WTC11 (cell line): ENCODE results near the gene TMEM174. TPM values are rescaled to one million over a fixed set of nuclear protein-coding genes. Genes with fewer than 3 reads are reported as not detected.

Source experiments
- AFF4 ChIP-seq: sonication (generic); formaldehyde crosslinking; IDR thresholded peaks from 2 replicates; pipeline ENCODE4 v1.8.1; 2023; ENCODE audit warnings: mild to moderate bottlenecking, missing genetic modification reagents, borderline replicate concordance
- ATF6 ChIP-seq: sonication (generic); formaldehyde crosslinking; IDR thresholded peaks from 2 replicates; pipeline ENCODE4 v1.8.1; 2023; ENCODE audit warnings: mild to moderate bottlenecking, missing genetic modification reagents
- CREM ChIP-seq: sonication (generic); formaldehyde crosslinking; IDR thresholded peaks from 2 replicates; pipeline ENCODE4 v1.8.1; 2022; ENCODE audit warnings: mild to moderate bottlenecking, missing genetic modification reagents, moderate library complexity
- E2F4 ChIP-seq: sonication (generic); formaldehyde crosslinking; IDR thresholded peaks from 2 replicates; pipeline ENCODE4 v1.8.1; 2022; ENCODE audit warnings: low read depth, mild to moderate bottlenecking, moderate library complexity, missing genetic modification reagents, borderline replicate concordance
- ESRRA ChIP-seq: sonication (generic); formaldehyde crosslinking; IDR thresholded peaks from 2 replicates; pipeline ENCODE4 v1.8.1; 2022; ENCODE audit warnings: mild to moderate bottlenecking, missing genetic modification reagents, borderline replicate concordance
- ETV6 ChIP-seq: sonication (generic); formaldehyde crosslinking; IDR thresholded peaks from 2 replicates; pipeline ENCODE4 v1.8.1; 2022; ENCODE audit warnings: mild to moderate bottlenecking, missing genetic modification reagents
- FOXP1 ChIP-seq: sonication (generic); formaldehyde crosslinking; IDR thresholded peaks from 2 replicates; pipeline ENCODE4 v1.8.0; 2022; ENCODE audit warnings: missing genetic modification reagents, mild to moderate bottlenecking, moderate library complexity, borderline replicate concordance
- GRHL2 ChIP-seq: fragments of 250-450 bp; sonication (Bioruptor Pico); IDR thresholded peaks from 2 replicates; pipeline ENCODE4 v1.8.0; 2022; ENCODE audit warnings: mild to moderate bottlenecking, moderate library complexity; ENCODE audit not compliant: insufficient replicate concordance, severe bottlenecking
- KAT7 ChIP-seq: sonication (generic); formaldehyde crosslinking; IDR thresholded peaks from 2 replicates; pipeline ENCODE4 v1.8.1; 2023; ENCODE audit warnings: missing genetic modification reagents, mild to moderate bottlenecking, borderline replicate concordance
- MXD4 ChIP-seq: fragments of 250-450 bp; sonication (Bioruptor Pico); IDR thresholded peaks from 2 replicates; pipeline ENCODE4 v1.8.0; 2021; ENCODE audit warnings: mild to moderate bottlenecking, moderate library complexity, borderline replicate concordance
- MYBL2 ChIP-seq: sonication (generic); formaldehyde crosslinking; IDR thresholded peaks from 2 replicates; pipeline ENCODE4 v1.8.1; 2023; ENCODE audit warnings: mild to moderate bottlenecking, moderate library complexity, missing genetic modification reagents
- SMAD3 ChIP-seq: sonication (generic); formaldehyde crosslinking; IDR thresholded peaks from 2 replicates; pipeline ENCODE4 v1.8.0; 2022; ENCODE audit warnings: missing genetic modification reagents, mild to moderate bottlenecking, borderline replicate concordance
- TCF7 ChIP-seq: sonication (generic); formaldehyde crosslinking; IDR thresholded peaks from 2 replicates; pipeline ENCODE4 v1.8.0; 2022; ENCODE audit warnings: mild to moderate bottlenecking, low read depth, missing genetic modification reagents, moderate library complexity
- TEAD1 ChIP-seq: sonication (generic); formaldehyde crosslinking; IDR thresholded peaks from 2 replicates; pipeline ENCODE4 v1.8.0; 2022; ENCODE audit warnings: mild to moderate bottlenecking, missing genetic modification reagents
- USF1 ChIP-seq: sonication (generic); formaldehyde crosslinking; IDR thresholded peaks from 2 replicates; pipeline ENCODE4 v1.8.0; 2022; ENCODE audit warnings: mild to moderate bottlenecking, missing genetic modification reagents
- ZNF121 ChIP-seq: sonication (generic); formaldehyde crosslinking; IDR thresholded peaks from 2 replicates; pipeline ENCODE4 v1.8.0; 2023; ENCODE audit warnings: missing genetic modification reagents
- ZNF396 ChIP-seq: fragments of 250-450 bp; sonication (Bioruptor Pico); IDR thresholded peaks from 2 replicates; pipeline ENCODE4 v1.8.0; 2021; ENCODE audit warnings: mild to moderate bottlenecking, moderate library complexity, borderline replicate concordance
- ZNF416 ChIP-seq: fragments of 250-450 bp; sonication (Bioruptor Pico); IDR thresholded peaks from 2 replicates; pipeline ENCODE4 v1.9.0; 2021; ENCODE audit warnings: mild to moderate bottlenecking, inconsistent platforms
- ZNF512 ChIP-seq: sonication (generic); formaldehyde crosslinking; IDR thresholded peaks from 2 replicates; pipeline ENCODE4 v1.8.1; 2022; ENCODE audit warnings: missing genetic modification reagents, borderline replicate concordance
- total RNA-seq: library from RNA; stranded (reverse); gene quantifications from 3 replicates; pipeline ENCODE4 v1.2.3, GENCODE V29; 2021
- TF ChIP-seq, protein P1 (sequence below): fragments of 250-450 bp; sonication (Bioruptor Pico); IDR thresholded peaks from 2 replicates; pipeline ENCODE4 v1.9.0; 2021; ENCODE audit warnings: mild to moderate bottlenecking
- TF ChIP-seq, protein P2 (sequence below): sonication (generic); formaldehyde crosslinking; IDR thresholded peaks from 2 replicates; pipeline ENCODE4 v1.8.1; 2022; ENCODE audit warnings: mild to moderate bottlenecking, missing genetic modification reagents, moderate library complexity, borderline replicate concordance
- TF ChIP-seq, protein P3 (sequence below): sonication (generic); formaldehyde crosslinking; IDR thresholded peaks from 2 replicates; pipeline ENCODE4 v1.8.1; 2023; ENCODE audit warnings: mild to moderate bottlenecking, missing genetic modification reagents, moderate library complexity

TMEM174 gene
- total RNA-seq, 1 experiment from 2014 or later, result not detected

DNA sequence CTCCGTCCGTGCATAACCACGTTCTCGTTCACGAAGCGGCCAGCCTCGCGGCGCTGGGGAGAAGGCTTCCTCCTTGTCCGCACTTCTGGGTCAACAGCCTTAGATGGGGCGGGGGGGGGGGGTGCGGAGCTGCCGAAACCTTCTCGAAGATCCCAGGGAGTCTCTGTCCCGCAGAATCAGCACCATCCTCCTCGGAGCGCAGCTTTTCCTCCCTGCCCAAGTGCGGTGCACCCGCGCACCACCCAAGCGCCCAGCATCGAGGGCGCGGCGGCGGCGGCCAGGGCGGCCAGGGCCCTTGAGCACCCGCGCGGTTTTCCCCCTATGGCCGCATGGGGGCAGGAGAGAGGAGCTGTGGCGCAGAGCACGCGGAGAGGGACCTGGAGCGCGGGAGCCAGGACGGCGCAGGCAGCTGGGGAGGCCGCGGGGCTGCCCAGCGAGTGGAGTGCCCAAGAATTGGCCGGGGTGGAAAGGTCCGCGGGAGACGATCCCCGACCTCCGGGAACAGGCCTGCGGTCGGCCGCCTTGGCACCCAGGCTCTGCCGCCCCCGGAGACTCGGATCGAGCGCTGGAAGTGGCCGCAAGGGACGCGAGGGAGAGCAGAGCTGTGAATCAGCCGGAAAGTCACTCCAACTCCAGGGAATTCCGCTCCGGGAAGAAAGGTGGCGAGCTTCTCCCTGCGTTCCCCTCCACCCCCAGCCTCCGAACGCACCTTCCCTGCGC, 43.1 kb downstream of the TMEM174 start (continued):
- TF ChIP-seq ZNF512 (CRISPR knock-in tag) (0 out of 2 replicates have a peak, but pooled peaks have one; percentile 20), FOXP1 (CRISPR knock-in tag) (peak; percentile 99), ATF6 (CRISPR knock-in tag) (no peak), ZNF416 (no peak), ZNF396 (no peak), AFF4 (no peak), ZNF121 (no peak), SMAD3 (CRISPR knock-in tag) (peak; percentile 91), USF1 (0 out of 2 replicates have a peak, but pooled peaks have one; percentile 17), CREM (CRISPR knock-in tag) (no peak), GRHL2 (CRISPR knock-in tag) (no peak), TCF7 (CRISPR knock-in tag) (peak; percentile 44; the same call in 1 of the 2 replicates), KAT7 (0 out of 2 replicates have a peak, but pooled peaks have one; percentile 74), ESRRA (CRISPR knock-in tag) (peak; percentile 70; the same call in 1 of the 2 replicates), MXD4 (CRISPR knock-in tag) (no peak), MYBL2 (peak; percentile 94), ETV6 (CRISPR knock-in tag) (0 out of 2 replicates have a peak, but pooled peaks have one; percentile 48), TEAD1 (peak; percentile 78; the same call in 1 of the 2 replicates), E2F4 (CRISPR knock-in tag) (peak; percentile 66; the same call in 1 of the 2 replicates)
- TF ChIP-seq, protein P1, sequence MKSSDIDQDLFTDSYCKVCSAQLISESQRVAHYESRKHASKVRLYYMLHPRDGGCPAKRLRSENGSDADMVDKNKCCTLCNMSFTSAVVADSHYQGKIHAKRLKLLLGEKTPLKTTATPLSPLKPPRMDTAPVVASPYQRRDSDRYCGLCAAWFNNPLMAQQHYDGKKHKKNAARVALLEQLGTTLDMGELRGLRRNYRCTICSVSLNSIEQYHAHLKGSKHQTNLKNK (CRISPR knock-in tag), result no peak
- TF ChIP-seq, protein P2, sequence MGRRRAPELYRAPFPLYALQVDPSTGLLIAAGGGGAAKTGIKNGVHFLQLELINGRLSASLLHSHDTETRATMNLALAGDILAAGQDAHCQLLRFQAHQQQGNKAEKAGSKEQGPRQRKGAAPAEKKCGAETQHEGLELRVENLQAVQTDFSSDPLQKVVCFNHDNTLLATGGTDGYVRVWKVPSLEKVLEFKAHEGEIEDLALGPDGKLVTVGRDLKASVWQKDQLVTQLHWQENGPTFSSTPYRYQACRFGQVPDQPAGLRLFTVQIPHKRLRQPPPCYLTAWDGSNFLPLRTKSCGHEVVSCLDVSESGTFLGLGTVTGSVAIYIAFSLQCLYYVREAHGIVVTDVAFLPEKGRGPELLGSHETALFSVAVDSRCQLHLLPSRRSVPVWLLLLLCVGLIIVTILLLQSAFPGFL (CRISPR knock-in tag), result peak; percentile 65; the same call in 1 of the 2 replicates
- TF ChIP-seq, protein P3, sequence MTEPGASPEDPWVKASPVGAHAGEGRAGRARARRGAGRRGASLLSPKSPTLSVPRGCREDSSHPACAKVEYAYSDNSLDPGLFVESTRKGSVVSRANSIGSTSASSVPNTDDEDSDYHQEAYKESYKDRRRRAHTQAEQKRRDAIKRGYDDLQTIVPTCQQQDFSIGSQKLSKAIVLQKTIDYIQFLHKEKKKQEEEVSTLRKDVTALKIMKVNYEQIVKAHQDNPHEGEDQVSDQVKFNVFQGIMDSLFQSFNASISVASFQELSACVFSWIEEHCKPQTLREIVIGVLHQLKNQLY, result 0 out of 2 replicates have a peak, but pooled peaks have one; percentile 50
